ENCODE measurements around the gene OR10A5.

DNA sequence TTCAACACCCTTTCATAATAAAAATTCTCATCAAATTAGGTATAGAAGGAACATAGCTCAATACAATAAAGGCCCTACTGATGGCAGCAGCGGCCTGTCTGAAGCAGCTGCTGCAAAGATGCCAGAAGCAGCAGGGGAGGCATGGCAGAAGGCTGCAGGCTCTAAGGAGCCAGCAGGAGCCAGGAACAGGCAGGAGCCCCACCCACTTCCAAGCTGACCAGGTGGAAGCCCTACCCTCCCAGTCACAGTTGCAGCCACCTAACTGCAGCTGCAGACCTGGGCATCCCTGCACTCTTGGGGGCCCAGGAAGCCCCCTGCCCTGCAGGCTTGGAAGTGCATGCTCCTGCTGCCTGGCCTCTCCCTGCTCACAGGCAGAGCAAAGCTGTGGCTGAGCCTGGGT lies 27.8 kb upstream of the OR10A5 start:
- TF ChIP-seq, protein P1, sequence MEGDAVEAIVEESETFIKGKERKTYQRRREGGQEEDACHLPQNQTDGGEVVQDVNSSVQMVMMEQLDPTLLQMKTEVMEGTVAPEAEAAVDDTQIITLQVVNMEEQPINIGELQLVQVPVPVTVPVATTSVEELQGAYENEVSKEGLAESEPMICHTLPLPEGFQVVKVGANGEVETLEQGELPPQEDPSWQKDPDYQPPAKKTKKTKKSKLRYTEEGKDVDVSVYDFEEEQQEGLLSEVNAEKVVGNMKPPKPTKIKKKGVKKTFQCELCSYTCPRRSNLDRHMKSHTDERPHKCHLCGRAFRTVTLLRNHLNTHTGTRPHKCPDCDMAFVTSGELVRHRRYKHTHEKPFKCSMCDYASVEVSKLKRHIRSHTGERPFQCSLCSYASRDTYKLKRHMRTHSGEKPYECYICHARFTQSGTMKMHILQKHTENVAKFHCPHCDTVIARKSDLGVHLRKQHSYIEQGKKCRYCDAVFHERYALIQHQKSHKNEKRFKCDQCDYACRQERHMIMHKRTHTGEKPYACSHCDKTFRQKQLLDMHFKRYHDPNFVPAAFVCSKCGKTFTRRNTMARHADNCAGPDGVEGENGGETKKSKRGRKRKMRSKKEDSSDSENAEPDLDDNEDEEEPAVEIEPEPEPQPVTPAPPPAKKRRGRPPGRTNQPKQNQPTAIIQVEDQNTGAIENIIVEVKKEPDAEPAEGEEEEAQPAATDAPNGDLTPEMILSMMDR (IDR thresholded peaks at IDR 0.05): no peak
- TF ChIP-seq POLR2A (IDR thresholded peaks at IDR 0.05): no peak

Data from esophagus squamous epithelium (tissue), 4 donors.